Adrenal gland (tissue), 12 donors: ENCODE data around the gene DGLUCY. TPM values are rescaled to one million over a fixed set of nuclear protein-coding genes. Genes with fewer than 3 reads are reported as not detected.
A peak's percentile ranks its signal among the peaks of the same experiment; 100 is the strongest.

ENCODE experiments used
- DNase-seq, 7 donors: peaks; one replicate each; pipeline ENCODE4 v3.0.0-alpha.2; 2019 to 2020
- H3K27ac ChIP-seq, 5 donors: fragments of 200-600 bp; sonication (generic) in 4 of 5; 1 replicate in 3 of 5; 2 replicates in 2 of 5; pipeline versions ENCODE4 v1.5.1 to v1.8.0; 2016 to 2020; ENCODE audit warnings: mild to moderate bottlenecking in 1 of 5
- H3K27me3 ChIP-seq: fragments of 200-600 bp; 2 replicates; pipeline ENCODE4 v1.8.0; 2021
- H3K36me3 ChIP-seq, 2 donors: fragments of 200-600 bp; replicated peaks in 1 of 2; 1 replicate in 1 of 2; 2 replicates in 1 of 2; pipeline versions ENCODE4 v1.5.1 to v1.8.0; 2018 to 2022
- H3K4me1 ChIP-seq, 2 donors: fragments of 200-600 bp; replicated peaks in 1 of 2; 1 replicate in 1 of 2; 2 replicates in 1 of 2; pipeline versions ENCODE4 v1.5.1 to v1.8.0; 2018 to 2021
- H3K4me3 ChIP-seq, 4 donors: fragments of 200-600 bp; sonication (generic) in 3 of 4; one replicate each; pipeline ENCODE4 v1.5.1; 2016 to 2018
- H3K9me3 ChIP-seq, 3 donors: fragments of 200-600 bp; sonication (generic) in 1 of 3; replicated peaks in 1 of 3; 1 replicate in 2 of 3; 2 replicates in 1 of 3; pipeline versions ENCODE4 v1.5.1 to v1.8.0; 2016 to 2021
- CTCF ChIP-seq, 6 experiments: fragments of 450-650 bp in 4 of 6; fragments of 200-600 bp in 2 of 6; sonication (generic) in 1 of 6; IDR thresholded peaks; 1 replicate in 5 of 6; 2 replicates in 1 of 6; pipeline versions ENCODE4 v1.5.1 to v1.8.0; 2016 to 2021; ENCODE audit warnings: antibody characterized with exemption in 6 of 6, mild to moderate bottlenecking in 2 of 6, moderate library complexity in 1 of 6
- POLR2A ChIP-seq, 2 donors: fragments of 450-650 bp; IDR thresholded peaks; one replicate each; pipeline ENCODE4 v1.6.1; 2017; ENCODE audit warnings: antibody characterized with exemption in 2 of 2, mild to moderate bottlenecking in 2 of 2, moderate library complexity in 1 of 2
- WGBS, 4 donors: extraction: QIAGEN DNeasy Blood & Tissue Kit in 2 of 4; methylation state at CpG; one replicate each; pipeline versions ENCODE4 v1.1.5 to v1.1.7; 2013 to 2017; 5-methylcytosine and 5-hydroxymethylcytosine counted together
- intact Hi-C, 2 donors: fragments of 100-400 bp; cut with DNase I; formaldehyde crosslinking; loops; one replicate each; pipeline versions ENCODE4 v1.14.1 to v1.15.0; 2022 to 2023
- polyA plus RNA-seq, 3 donors: library from polyadenylated mRNA; stranded (reverse); fragments of 200-250 nt in 2 of 3; fragments of 350-450 nt in 1 of 3; fragmentation: Illumina TruSeq in 1 of 3; extraction: RNeasy Lipid Tissue Mini Kit (QIAGEN cat#74804) in 1 of 3; gene quantifications; one replicate each; pipeline ENCODE4 v1.2.3, GENCODE V29; 2013 to 2014
- total RNA-seq, 9 donors: library from RNA; depleted of rRNA in 4 of 9; stranded (reverse); fragments of >200 nt in 4 of 9; fragments of 120-200 nt in 1 of 9; fragmentation: NEBNext Ultra II Directional in 1 of 9; extraction: Animal tissue kit (Norgen Biotek cat#: 25700) in 1 of 9; gene quantifications; one replicate each; pipeline versions ENCODE4 v1.1.0 to v1.2.4, GENCODE V29; 2013 to 2023
- donor health status: healthy with polysubstance abuse.
- donor health status: Bipolar disorder and iron deficiency.
- donor health status: DM: yes; HTN: yes; CAD: no.
- donor health status: DM: no; HTN: no; CAD: no.
- donor health status: DM: no; HTN: no; CAD: no.
- donor health status: DM: yes; HTN: yes; CAD: no.

Gene DGLUCY
- total and polyA plus RNA-seq, 12 donors = 48.9 to 93.4 (median 70.9) TPM

GRCh38 chr14:91126761-91127160 lies 12.9 kb downstream of the DGLUCY start:
- no peaks in the 10 kb centered on the region for H3K27me3 ChIP-seq
- no peaks in the 10 kb centered on the region for H3K9me3 ChIP-seq
- WGBS, 4 donors = 82 to 100% (median 92%) methylated on average over 2 of the region's 2 CpGs
- no peak for DNase-seq
- TF ChIP-seq CTCF (IDR thresholded peaks at IDR 0.05) = no peak
- no peak for TF ChIP-seq POLR2A (IDR thresholded peaks at IDR 0.05)
- H3K36me3 ChIP-seq = peaks cover 0 to 20% of the 10 kb centered on the region in 2 donors
- H3K4me3 ChIP-seq = no peak overlapping the region
- peaks cover 0 to 5% of the 10 kb centered on the region in 2 donors for H3K4me1 ChIP-seq
- H3K27ac ChIP-seq = no peak overlapping the region
- intact Hi-C loops = no loop called here

- peak; percentile 21 to 75 (median 56) for DNase-seq
- intact Hi-C loops = no loop called here
- H3K27ac ChIP-seq = peak overlapping the region in 1 of 5 donors; percentile 15
- peaks cover 0 to 23% of the 10 kb centered on the region in 2 donors for H3K36me3 ChIP-seq
- no peaks in the 10 kb centered on the region for H3K27me3 ChIP-seq
- TF ChIP-seq CTCF (IDR thresholded peaks at IDR 0.05) (no peak), POLR2A (IDR thresholded peaks at IDR 0.05) (no peak)
- WGBS, 4 donors = 36 to 50% (median 47%) methylated on average over 8 of the region's 8 CpGs
- H3K4me1 ChIP-seq = peaks cover 0 to 5% of the 10 kb centered on the region in 2 donors
- no peak overlapping the region for H3K4me3 ChIP-seq
- H3K9me3 ChIP-seq = no peaks in the 10 kb centered on the region
Observed at GRCh38 chr14:91127401-91127801, 13.5 kb downstream of the DGLUCY start.

- no peak overlapping the region for H3K4me3 ChIP-seq
- H3K9me3 ChIP-seq = no peaks in the 10 kb centered on the region
- no peak for DNase-seq
- peaks cover 0 to 28% of the 10 kb centered on the region in 2 donors for H3K36me3 ChIP-seq
- H3K4me1 ChIP-seq = peaks cover 0 to 5% of the 10 kb centered on the region in 2 donors
- H3K27ac ChIP-seq = no peak overlapping the region
- intact Hi-C loops = no loop called here
- TF ChIP-seq CTCF (IDR thresholded peaks at IDR 0.05) = no peak
- TF ChIP-seq POLR2A (IDR thresholded peaks at IDR 0.05) = no peak
- no peaks in the 10 kb centered on the region for H3K27me3 ChIP-seq
- WGBS, 4 donors = 92 to 100% (median 98%) methylated on average over 4 of the region's 4 CpGs
Observed at GRCh38 chr14:91127924-91128323, 14.1 kb downstream of the DGLUCY start.

GRCh38 chr14:91128699-91129098 lies 14.8 kb downstream of the DGLUCY start:
- 88 to 97% (median 91%) methylated on average over 4 of the region's 4 CpGs for WGBS, 4 donors
- DNase-seq = no peak
- intact Hi-C loops = no loop called here

More at GRCh38 chr14:91128699-91129098, 14.8 kb downstream of the DGLUCY start:
- no peak for TF ChIP-seq CTCF (IDR thresholded peaks at IDR 0.05)
- no peak for TF ChIP-seq POLR2A (IDR thresholded peaks at IDR 0.05)
- peaks cover 0 to 5% of the 10 kb centered on the region in 2 donors for H3K4me1 ChIP-seq
- H3K9me3 ChIP-seq = no peaks in the 10 kb centered on the region
- H3K4me3 ChIP-seq = no peak overlapping the region
- H3K36me3 ChIP-seq = peaks cover 0 to 28% of the 10 kb centered on the region in 2 donors
- H3K27ac ChIP-seq = no peak overlapping the region
- no peaks in the 10 kb centered on the region for H3K27me3 ChIP-seq
